Testis (tissue), 2 donors: Measurements from ENCODE around the gene LAMTOR2.

Experiments used
- CTCF ChIP-seq, 3 experiments: fragments of 450-650 bp in 2 of 3; fragments of 200-600 bp in 1 of 3; sonication (generic) in 1 of 3; IDR thresholded peaks; one replicate each; pipeline ENCODE4 v1.5.1; 2016 to 2019; ENCODE audit warnings: antibody characterized with exemption in 3 of 3, mild to moderate bottlenecking in 2 of 3, moderate library complexity in 1 of 3
- POLR2A ChIP-seq: fragments of 450-650 bp; IDR thresholded peaks from one replicate; pipeline ENCODE4 v1.6.1; 2017; ENCODE audit warnings: antibody characterized with exemption, mild to moderate bottlenecking, moderate library complexity

DNA sequence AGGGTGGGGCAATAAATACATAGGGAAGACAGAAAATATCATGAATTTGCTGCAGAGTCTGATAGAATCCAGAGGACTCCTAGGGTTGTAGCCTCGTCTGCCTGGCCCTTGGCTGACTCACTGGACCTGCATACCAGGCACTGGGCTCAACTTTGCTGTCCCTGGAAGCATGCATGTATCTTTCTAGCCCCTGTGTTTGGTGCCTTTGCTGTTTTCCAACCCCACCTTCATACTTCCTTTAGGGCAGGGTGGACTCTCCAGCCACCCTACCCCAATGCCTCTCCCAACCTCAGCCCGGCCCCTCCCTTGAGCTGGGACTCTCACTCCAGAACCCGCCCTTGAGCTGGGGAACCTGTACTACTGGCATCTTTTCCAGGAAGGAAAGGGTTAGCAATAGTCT is 7.6 kb downstream of the LAMTOR2 start:
- TF ChIP-seq CTCF (IDR thresholded peaks at IDR 0.05) (no peak), POLR2A (no peak)
